Vagina (tissue), 2 donors: Measurements from ENCODE around the gene PCDHA4.
"Not testable (repeated sequence)": the region's sequence is repeated elsewhere in the genome, so short reads cannot be mapped to it uniquely, and the experiment has no call there.

Experiments used
- CTCF ChIP-seq, 3 experiments: fragments of 450-650 bp in 2 of 3; fragments of 200-600 bp in 1 of 3; sonication (generic) in 1 of 3; IDR thresholded peaks; one replicate each; pipeline ENCODE4 v1.5.1; 2017 to 2019; ENCODE audit warnings: antibody characterized with exemption in 3 of 3, mild to moderate bottlenecking in 2 of 3, moderate library complexity in 2 of 3
- POLR2A ChIP-seq, 2 donors: fragments of 450-650 bp; IDR thresholded peaks; one replicate each; pipeline ENCODE4 v1.6.1; 2017; ENCODE audit warnings: antibody characterized with exemption in 2 of 2, mild to moderate bottlenecking in 2 of 2, moderate library complexity in 2 of 2
- POLR2AphosphoS5 ChIP-seq, 2 donors: sonication (generic); formaldehyde crosslinking; IDR thresholded peaks; one replicate each; pipeline ENCODE4 v1.9.0; 2017; ENCODE audit warnings: antibody characterized with exemption in 2 of 2, mild to moderate bottlenecking in 2 of 2, low read depth in 1 of 2; ENCODE audit not compliant: insufficient read depth in 1 of 2

DNA sequence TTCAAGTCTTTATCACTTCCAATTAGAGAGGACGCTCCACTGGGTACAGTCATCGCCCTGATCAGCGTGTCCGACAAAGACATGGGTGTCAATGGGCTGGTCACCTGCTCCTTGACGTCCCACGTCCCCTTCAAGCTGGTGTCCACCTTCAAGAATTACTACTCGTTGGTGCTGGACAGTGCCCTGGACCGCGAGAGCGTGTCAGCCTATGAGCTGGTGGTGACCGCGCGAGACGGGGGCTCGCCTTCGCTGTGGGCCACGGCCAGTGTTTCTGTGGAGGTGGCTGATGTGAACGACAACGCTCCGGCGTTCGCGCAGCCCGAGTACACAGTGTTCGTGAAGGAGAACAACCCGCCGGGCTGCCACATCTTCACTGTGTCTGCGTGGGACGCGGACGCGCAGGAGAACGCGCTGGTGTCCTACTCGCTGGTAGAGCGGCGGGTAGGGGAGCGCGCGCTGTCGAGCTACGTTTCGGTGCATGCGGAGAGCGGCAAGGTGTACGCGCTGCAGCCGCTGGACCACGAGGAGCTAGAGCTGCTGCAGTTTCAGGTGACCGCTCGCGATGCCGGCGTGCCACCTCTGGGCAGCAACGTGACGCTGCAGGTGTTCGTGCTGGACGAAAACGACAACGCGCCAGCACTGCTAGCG lies 1.5 kb downstream of the PCDHA4 start:
- not testable (repeated sequence) for TF ChIP-seq CTCF (IDR thresholded peaks at IDR 0.05); POLR2A (IDR thresholded peaks at IDR 0.05); POLR2AphosphoS5 (IDR thresholded peaks at IDR 0.05; ENCODE audit: insufficient read depth in 1 of 2, low read depth in 1 of 2)
